NCI-H69 (cell line): ENCODE results near the gene GOLGA6C.
"Not testable (repeated sequence)": the region's sequence is repeated elsewhere in the genome, so short reads cannot be mapped to it uniquely, and the experiment has no call there.

Source experiments
- DNase-seq: peaks from one replicate; lab custom pipeline; 2025; lab: John Stamatoyannopoulos, UW

The GOLGA6C gene

GRCh38 chr15:75319231-75319897, 61.2 kb downstream of the GOLGA6C start:
- DNase-seq = not testable (repeated sequence)
